Neural cell (in vitro differentiated cells): ENCODE data around the gene MRPL58. TPM values are rescaled to one million over a fixed set of nuclear protein-coding genes. Genes with fewer than 3 reads are reported as not detected.

Experiments used
- H2AFZ ChIP-seq: fragments of 200-600, 300-800 bp; sonication (generic), shearing (Covaris generic); 2 replicates; pipeline ENCODE4 v1.6.0; 2014; ENCODE audit warnings: low read depth, mild to moderate bottlenecking, antibody characterized with exemption, low read length, moderate library complexity
- H3F3A ChIP-seq: fragments of 200-600 bp; shearing (Covaris generic); 2 replicates; pipeline ENCODE4 v1.6.1; 2016; ENCODE audit warnings: mild to moderate bottlenecking, moderate library complexity, mixed read lengths, antibody characterized with exemption, low read length; ENCODE audit not compliant: insufficient read depth, poor library complexity, severe bottlenecking
- H3K27ac ChIP-seq: fragments of 200-600, 300-800 bp; sonication (generic), shearing (Covaris generic); 2 replicates; pipeline ENCODE4 v1.5.1; 2014; ENCODE audit warnings: mild to moderate bottlenecking, low read length, moderate library complexity
- H3K27me3 ChIP-seq: fragments of 300-800, 200-600 bp; sonication (generic), shearing (Covaris generic); 2 replicates; pipeline ENCODE4 v1.6.0; 2014; ENCODE audit warnings: mild to moderate bottlenecking, low read depth, low read length, moderate library complexity; ENCODE audit not compliant: insufficient read depth
- H3K36me3 ChIP-seq: fragments of 300-800, 200-600 bp; sonication (generic), shearing (Covaris generic); 2 replicates; pipeline ENCODE4 v1.5.1; 2014; ENCODE audit warnings: mild to moderate bottlenecking, antibody characterized with exemption, low read length, moderate library complexity; ENCODE audit not compliant: insufficient read depth
- H3K4me2 ChIP-seq: fragments of 300-800, 200-600 bp; sonication (generic), shearing (Covaris generic); 2 replicates; pipeline ENCODE4 v1.6.0; 2014; ENCODE audit warnings: mild to moderate bottlenecking, low read length
- H3K4me3 ChIP-seq: fragments of 300-800, 200-600 bp; sonication (generic), shearing (Covaris generic); 2 replicates; pipeline ENCODE4 v1.5.1; 2014; ENCODE audit warnings: mild to moderate bottlenecking, low read length, moderate library complexity
- H3K79me2 ChIP-seq: fragments of 200-600 bp; shearing (Covaris generic); replicated peaks from 2 replicates; pipeline ENCODE4 v1.6.0; 2014; ENCODE audit warnings: mild to moderate bottlenecking, low read length, moderate library complexity; ENCODE audit not compliant: insufficient read depth
- H3K9ac ChIP-seq: fragments of 300-800, 200-600 bp; sonication (generic), shearing (Covaris generic); 2 replicates; pipeline ENCODE4 v1.6.1; 2016; ENCODE audit warnings: mild to moderate bottlenecking, low read length, mixed read lengths
- H3K9me2 ChIP-seq: fragments of 200-600 bp; shearing (Covaris generic); 2 replicates; pipeline ENCODE4 v1.6.1; 2016; ENCODE audit warnings: mild to moderate bottlenecking, low read length, mixed read lengths; ENCODE audit not compliant: insufficient read depth
- H3K9me3 ChIP-seq: fragments of 200-600, 300-800 bp; sonication (generic), shearing (Covaris generic); 2 replicates; pipeline ENCODE4 v1.6.1; 2016; ENCODE audit warnings: mild to moderate bottlenecking, mixed run types, low read length, moderate library complexity, mixed read lengths
- H4K20me1 ChIP-seq: fragments of 200-600 bp; shearing (Covaris generic); 2 replicates; pipeline ENCODE4 v1.6.1; 2016; ENCODE audit warnings: mild to moderate bottlenecking, mixed run types; ENCODE audit not compliant: insufficient read depth
- EP300 ChIP-seq: fragments of 450-650 bp; conservative IDR thresholded peaks from 2 replicates; pipeline ENCODE4 v1.6.1; 2014; ENCODE audit warnings: antibody characterized with exemption, mild to moderate bottlenecking, moderate library complexity; ENCODE audit not compliant: poor library complexity, severe bottlenecking
- EZH2 ChIP-seq: fragments of 200-600, 300-800 bp; shearing (Covaris generic), sonication (generic); IDR thresholded peaks from 2 replicates; pipeline ENCODE4 v1.6.1; 2014; ENCODE audit warnings: antibody characterized with exemption, low read length, borderline replicate concordance, mild to moderate bottlenecking; ENCODE audit not compliant: insufficient read depth, poor library complexity, severe bottlenecking
- MXI1 ChIP-seq: fragments of 450-650 bp; conservative IDR thresholded peaks from 2 replicates; pipeline ENCODE4 v1.6.1; 2014; ENCODE audit warnings: antibody characterized with exemption, mild to moderate bottlenecking; ENCODE audit not compliant: poor library complexity, severe bottlenecking
- POLR2AphosphoS5 ChIP-seq: IDR thresholded peaks from 2 replicates; pipeline ENCODE4 v1.6.1; 2012
- RAD21 ChIP-seq: fragments of 450-650 bp; conservative IDR thresholded peaks from 2 replicates; pipeline ENCODE4 v1.6.1; 2014; ENCODE audit warnings: antibody characterized with exemption, mild to moderate bottlenecking, moderate library complexity
- SMC3 ChIP-seq: fragments of 450-650 bp; conservative IDR thresholded peaks from 2 replicates; pipeline ENCODE4 v1.6.1; 2014; ENCODE audit warnings: antibody characterized with exemption, mild to moderate bottlenecking, moderate library complexity; ENCODE audit not compliant: poor library complexity
- TAF1 ChIP-seq: IDR thresholded peaks from 2 replicates; pipeline ENCODE4 v1.6.1; 2012; ENCODE audit warnings: low read depth
- polyA minus RNA-seq: library from RNA; depleted of rRNA, polyadenylated mRNA; stranded (reverse); fragments of >200 nt; gene quantifications from 2 replicates; pipeline ENCODE4 v1.2.3, GENCODE V29; 2014
- polyA plus RNA-seq: library from polyadenylated mRNA; depleted of rRNA; stranded (reverse); fragments of >200 nt; gene quantifications from 2 replicates; pipeline ENCODE4 v1.2.3, GENCODE V29; 2014
- TF ChIP-seq, protein P1 (sequence below): fragments of 450-650 bp; IDR thresholded peaks from 2 replicates; pipeline ENCODE4 v1.5.1; 2014; ENCODE audit warnings: antibody characterized with exemption, mild to moderate bottlenecking, moderate library complexity; ENCODE audit not compliant: poor library complexity, severe bottlenecking
- TF ChIP-seq, protein P2 (sequence below): IDR thresholded peaks from 2 replicates; pipeline ENCODE4 v1.6.1; 2012; ENCODE audit warnings: borderline replicate concordance

MRPL58 gene
- polyA plus RNA-seq (47.4 and 49.7 TPM in 2 replicates), polyA minus RNA-seq (19.2 and 21.9 TPM in 2 replicates)

DNA sequence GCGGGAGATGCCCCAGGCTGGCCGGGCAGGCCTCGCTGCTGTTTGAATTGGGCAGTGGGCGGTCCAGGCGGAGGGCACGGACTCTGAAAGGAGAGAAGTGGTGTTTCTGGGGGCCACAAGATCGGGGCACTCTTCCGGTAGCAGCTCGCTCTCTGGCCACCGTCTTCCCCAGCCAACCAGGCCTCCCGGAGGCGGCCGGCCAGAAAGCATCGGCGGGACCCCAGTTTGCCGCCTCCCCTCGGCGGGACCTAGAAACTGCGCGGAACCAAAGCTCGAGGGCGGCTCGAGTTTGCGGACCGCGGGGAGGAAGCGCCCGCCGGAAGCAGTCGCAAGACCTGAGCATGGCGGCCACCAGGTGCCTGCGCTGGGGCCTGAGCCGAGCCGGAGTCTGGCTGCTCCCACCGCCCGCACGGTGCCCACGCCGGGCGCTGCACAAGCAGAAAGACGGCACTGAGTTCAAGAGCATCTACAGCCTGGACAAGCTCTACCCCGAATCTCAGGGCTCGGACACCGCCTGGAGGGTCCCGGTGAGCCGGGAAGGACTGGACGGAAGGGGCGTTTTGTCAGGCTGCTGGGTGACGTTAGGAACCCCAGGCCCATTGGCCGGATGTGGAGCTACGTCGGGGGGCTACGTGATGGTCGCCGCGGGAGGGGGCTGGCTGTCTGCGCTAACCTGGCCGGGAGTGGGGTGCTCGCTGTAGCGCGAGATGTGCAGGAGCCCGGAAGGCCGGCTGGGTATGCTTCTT lies at the start of gene MRPL58:
Gene MRPL58 (plus strand): TSS at position 325 of the 746 bp plus-strand sequence. CDS start 17 bp downstream, at position 342.
- Histone ChIP-seq H3K27ac (peak within 1 kb of the TSS; percentile 92), H3K9me3 (no peaks in the 10 kb centered on the region), H3K4me2 (peak within 1 kb of the TSS; percentile 94), H3K36me3 (no peaks in the 10 kb centered on the region), H3K79me2 (peaks cover 6% of the 10 kb centered on the region), H2AFZ (peak within 1 kb of the TSS; percentile 90), H3F3A (peaks cover 4% of the 10 kb centered on the region), H3K9me2 (no peaks in the 10 kb centered on the region), H3K27me3 (no peaks in the 10 kb centered on the region), H3K9ac (peak within 1 kb of the TSS; percentile 83), H3K4me3 (peak within 1 kb of the TSS; percentile 71), H4K20me1 (no peaks in the 10 kb centered on the region)
- TF ChIP-seq, protein P1, sequence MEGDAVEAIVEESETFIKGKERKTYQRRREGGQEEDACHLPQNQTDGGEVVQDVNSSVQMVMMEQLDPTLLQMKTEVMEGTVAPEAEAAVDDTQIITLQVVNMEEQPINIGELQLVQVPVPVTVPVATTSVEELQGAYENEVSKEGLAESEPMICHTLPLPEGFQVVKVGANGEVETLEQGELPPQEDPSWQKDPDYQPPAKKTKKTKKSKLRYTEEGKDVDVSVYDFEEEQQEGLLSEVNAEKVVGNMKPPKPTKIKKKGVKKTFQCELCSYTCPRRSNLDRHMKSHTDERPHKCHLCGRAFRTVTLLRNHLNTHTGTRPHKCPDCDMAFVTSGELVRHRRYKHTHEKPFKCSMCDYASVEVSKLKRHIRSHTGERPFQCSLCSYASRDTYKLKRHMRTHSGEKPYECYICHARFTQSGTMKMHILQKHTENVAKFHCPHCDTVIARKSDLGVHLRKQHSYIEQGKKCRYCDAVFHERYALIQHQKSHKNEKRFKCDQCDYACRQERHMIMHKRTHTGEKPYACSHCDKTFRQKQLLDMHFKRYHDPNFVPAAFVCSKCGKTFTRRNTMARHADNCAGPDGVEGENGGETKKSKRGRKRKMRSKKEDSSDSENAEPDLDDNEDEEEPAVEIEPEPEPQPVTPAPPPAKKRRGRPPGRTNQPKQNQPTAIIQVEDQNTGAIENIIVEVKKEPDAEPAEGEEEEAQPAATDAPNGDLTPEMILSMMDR, result peak; percentile 77
- TF ChIP-seq TAF1 (peak; percentile 86), MXI1 (peak; percentile 90), EZH2 (no peak), SMC3 (peak; percentile 67), EP300 (peak; percentile 40), POLR2AphosphoS5 (peak; percentile 83), RAD21 (peak; percentile 58)
- TF ChIP-seq, protein P2, sequence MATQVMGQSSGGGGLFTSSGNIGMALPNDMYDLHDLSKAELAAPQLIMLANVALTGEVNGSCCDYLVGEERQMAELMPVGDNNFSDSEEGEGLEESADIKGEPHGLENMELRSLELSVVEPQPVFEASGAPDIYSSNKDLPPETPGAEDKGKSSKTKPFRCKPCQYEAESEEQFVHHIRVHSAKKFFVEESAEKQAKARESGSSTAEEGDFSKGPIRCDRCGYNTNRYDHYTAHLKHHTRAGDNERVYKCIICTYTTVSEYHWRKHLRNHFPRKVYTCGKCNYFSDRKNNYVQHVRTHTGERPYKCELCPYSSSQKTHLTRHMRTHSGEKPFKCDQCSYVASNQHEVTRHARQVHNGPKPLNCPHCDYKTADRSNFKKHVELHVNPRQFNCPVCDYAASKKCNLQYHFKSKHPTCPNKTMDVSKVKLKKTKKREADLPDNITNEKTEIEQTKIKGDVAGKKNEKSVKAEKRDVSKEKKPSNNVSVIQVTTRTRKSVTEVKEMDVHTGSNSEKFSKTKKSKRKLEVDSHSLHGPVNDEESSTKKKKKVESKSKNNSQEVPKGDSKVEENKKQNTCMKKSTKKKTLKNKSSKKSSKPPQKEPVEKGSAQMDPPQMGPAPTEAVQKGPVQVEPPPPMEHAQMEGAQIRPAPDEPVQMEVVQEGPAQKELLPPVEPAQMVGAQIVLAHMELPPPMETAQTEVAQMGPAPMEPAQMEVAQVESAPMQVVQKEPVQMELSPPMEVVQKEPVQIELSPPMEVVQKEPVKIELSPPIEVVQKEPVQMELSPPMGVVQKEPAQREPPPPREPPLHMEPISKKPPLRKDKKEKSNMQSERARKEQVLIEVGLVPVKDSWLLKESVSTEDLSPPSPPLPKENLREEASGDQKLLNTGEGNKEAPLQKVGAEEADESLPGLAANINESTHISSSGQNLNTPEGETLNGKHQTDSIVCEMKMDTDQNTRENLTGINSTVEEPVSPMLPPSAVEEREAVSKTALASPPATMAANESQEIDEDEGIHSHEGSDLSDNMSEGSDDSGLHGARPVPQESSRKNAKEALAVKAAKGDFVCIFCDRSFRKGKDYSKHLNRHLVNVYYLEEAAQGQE, result peak; percentile 87

DNA sequence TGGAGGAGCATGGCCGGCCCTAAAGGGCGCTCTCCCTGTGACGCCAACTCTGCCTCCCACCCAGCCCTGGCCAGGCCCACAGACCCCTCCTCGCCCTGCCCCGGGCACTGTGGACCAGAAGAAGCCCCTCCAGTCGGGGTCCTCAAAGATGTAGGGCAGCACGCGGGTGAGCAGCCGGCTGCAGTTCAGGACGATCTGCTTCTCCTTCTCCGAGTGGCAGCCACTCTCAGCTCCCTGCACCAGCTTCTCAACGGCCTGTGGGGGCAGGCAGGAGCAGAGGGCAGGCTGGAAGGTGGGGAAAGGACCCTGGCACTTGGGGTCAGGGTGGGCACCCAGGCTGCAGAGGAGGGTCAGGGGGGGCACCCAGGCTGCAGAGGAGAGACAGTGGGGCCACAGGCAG lies 48.8 kb upstream of the MRPL58 start:
- H3K4me3 ChIP-seq, result no peak overlapping the region
- H3K9ac ChIP-seq, result no peak overlapping the region
- TF ChIP-seq RAD21 (no peak), MXI1 (no peak), EZH2 (no peak), SMC3 (no peak), TAF1 (no peak)
- TF ChIP-seq, protein P2, result no peak
- no peak overlapping the region for H3K27ac ChIP-seq
- H3F3A ChIP-seq, result no peaks in the 10 kb centered on the region
- no peaks in the 10 kb centered on the region for H3K27me3 ChIP-seq
- no peaks in the 10 kb centered on the region for H3K36me3 ChIP-seq
- H3K79me2 ChIP-seq, result no peaks in the 10 kb centered on the region
- H3K9me3 ChIP-seq, result no peaks in the 10 kb centered on the region
- H2AFZ ChIP-seq, result no peak overlapping the region
- H3K9me2 ChIP-seq, result no peaks in the 10 kb centered on the region
- H4K20me1 ChIP-seq, result no peaks in the 10 kb centered on the region
- no peak overlapping the region for H3K4me2 ChIP-seq
